OCI-LY7 (cell line): ENCODE data around the gene ARL4D. TPM values are rescaled to one million over a fixed set of nuclear protein-coding genes. Genes with fewer than 3 reads are reported as not detected.

ENCODE experiments used
- BruUV-seq: library from RNA; stranded (reverse); fragments of 400-500 nt; replicated peaks from 2 replicates; lab custom pipeline; 2021; lab: Mats Ljungman, UMichigan
- CTCF ChIA-PET: fragments of 300-600 bp; sonication (Branson Sonifier 250); formaldehyde crosslinking; loops from one replicate; lab custom pipeline; 2022; ENCODE audit warnings: antibody characterized with exemption; ENCODE audit not compliant: unreplicated experiment; lab: Charles Lee
- POLR2A ChIA-PET: fragments of 300-600 bp; sonication (Branson Sonifier 250); formaldehyde crosslinking; loops from one replicate; lab custom pipeline; 2022; ENCODE audit warnings: antibody characterized with exemption; lab: Charles Lee
- DNase-seq: peaks from one replicate; pipeline ENCODE4 v3.0.0-alpha.2; 2015; ENCODE audit warnings: low spot score
- H2AFZ ChIP-seq: fragments of 200-600 bp; sonication (generic), shearing (Covaris generic); 2 replicates; pipeline ENCODE4 v1.6.1; 2014; ENCODE audit warnings: mild to moderate bottlenecking, antibody characterized with exemption, low read length, moderate library complexity
- H3K27ac ChIP-seq: fragments of 200-600 bp; sonication (generic); 2 replicates; pipeline ENCODE4 v1.5.1; 2014; ENCODE audit warnings: mixed run types, low read depth, mild to moderate bottlenecking, moderate library complexity, low read length, inconsistent platforms; ENCODE audit not compliant: poor library complexity, severe bottlenecking
- H3K36me3 ChIP-seq: fragments of 200-600 bp; sonication (generic); 2 replicates; pipeline ENCODE4 v1.6.1; 2014; ENCODE audit warnings: mild to moderate bottlenecking, antibody characterized with exemption, low read length, moderate library complexity, mixed read lengths; ENCODE audit not compliant: insufficient read depth
- H3K4me1 ChIP-seq: fragments of 200-600 bp; sonication (generic); 2 replicates; pipeline ENCODE4 v1.5.1; 2014; ENCODE audit warnings: mild to moderate bottlenecking, low read length; ENCODE audit not compliant: insufficient read depth, poor library complexity, severe bottlenecking
- H3K4me2 ChIP-seq: fragments of 200-600 bp; sonication (generic); 2 replicates; pipeline ENCODE4 v1.6.1; 2014; ENCODE audit warnings: mild to moderate bottlenecking, low read length
- H3K4me3 ChIP-seq: fragments of 200-600 bp; sonication (generic); 2 replicates; pipeline ENCODE4 v1.5.1; 2014; ENCODE audit warnings: mild to moderate bottlenecking, low read depth, low read length; ENCODE audit not compliant: poor library complexity, severe bottlenecking
- H3K79me2 ChIP-seq: fragments of 200-600 bp; sonication (generic); 2 replicates; pipeline ENCODE4 v1.6.1; 2016; ENCODE audit warnings: low read depth, mild to moderate bottlenecking, low read length, moderate library complexity, mixed read lengths; ENCODE audit not compliant: insufficient read depth
- H3K9me2 ChIP-seq: fragments of 200-600 bp; sonication (generic); 2 replicates; pipeline ENCODE4 v1.6.1; 2016; ENCODE audit warnings: mild to moderate bottlenecking, low read length, mixed read lengths; ENCODE audit not compliant: insufficient read depth
- H3K9me3 ChIP-seq: fragments of 200-600 bp; sonication (generic); 2 replicates; pipeline ENCODE4 v1.6.1; 2014; ENCODE audit warnings: mild to moderate bottlenecking, mixed run types, low read length, mixed read lengths
- H4K20me1 ChIP-seq: fragments of 200-600 bp; sonication (generic); 2 replicates; pipeline ENCODE4 v1.6.1; 2014; ENCODE audit warnings: mild to moderate bottlenecking, antibody characterized with exemption, low read length, moderate library complexity, mixed read lengths; ENCODE audit not compliant: insufficient read depth
- EZH2phosphoT487 ChIP-seq: fragments of 200-600 bp; sonication (generic); IDR thresholded peaks from 2 replicates; pipeline ENCODE4 v1.6.1; 2018; ENCODE audit warnings: low read depth, borderline replicate concordance, mild to moderate bottlenecking, mixed run types, antibody characterized with exemption, low read length, moderate library complexity, mixed read lengths
- intact Hi-C: fragments of 100-400 bp; cut with micrococcal nuclease; formaldehyde crosslinking; loops from one replicate; pipeline ENCODE4 v1.10.0; 2022; ENCODE audit not compliant: unreplicated experiment
- total RNA-seq, 2 experiments: library from RNA; depleted of rRNA in 1 of 2; stranded (reverse); fragments of >200 nt in 1 of 2; shearing (Covaris generic) in 1 of 2; gene quantifications; 2 replicates each; pipeline ENCODE4 v1.2.3, GENCODE V29; 2014 to 2022
- TF ChIP-seq, protein P1 (sequence below): fragments of 200-600 bp; sonication (generic); conservative IDR thresholded peaks from 2 replicates; pipeline ENCODE4 v1.5.1; 2014; ENCODE audit warnings: mild to moderate bottlenecking, antibody characterized with exemption, low read length, moderate library complexity, mixed read lengths

The ARL4D gene
- total RNA-seq, 2 experiments from 2014 or later = 0.72 to 1.4 TPM

DNA sequence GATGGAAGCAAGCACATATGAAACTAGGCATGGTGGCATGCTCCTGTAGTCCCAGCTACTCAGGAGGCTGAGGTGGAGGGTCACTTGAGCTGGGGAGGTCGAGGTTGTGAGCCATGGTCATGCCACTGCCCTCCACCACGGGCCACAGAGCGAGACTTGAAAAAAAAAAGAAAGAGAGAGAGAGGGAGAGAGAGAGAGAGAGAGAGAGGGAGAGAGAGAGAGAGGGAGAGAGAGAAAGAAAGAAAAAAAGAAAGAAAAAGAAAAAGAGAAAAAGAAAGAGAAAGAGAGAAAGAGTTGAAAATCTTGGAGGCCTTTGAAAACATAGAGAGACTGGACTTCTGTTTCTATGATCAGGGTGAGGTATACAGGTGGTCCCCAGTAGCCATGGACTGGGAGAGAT is 15.4 kb upstream of the ARL4D start:
- Histone ChIP-seq H4K20me1 (no peaks in the 10 kb centered on the region), H3K4me1 (no peaks in the 10 kb centered on the region), H3K36me3 (no peaks in the 10 kb centered on the region), H3K27ac (no peak overlapping the region), H3K4me3 (no peak overlapping the region), H3K9me3 (peaks cover 17% of the 10 kb centered on the region; the same call in 1 of the 2 replicates), H3K9me2 (no peaks in the 10 kb centered on the region), H2AFZ (no peak overlapping the region), H3K79me2 (no peaks in the 10 kb centered on the region), H3K4me2 (no peak overlapping the region)
- ChIA-PET POLR2A (no interaction called here), CTCF (no interaction called here)
- intact Hi-C loops = no loop called here
- BruUV-seq = no TSS peak
- TF ChIP-seq, protein P1, sequence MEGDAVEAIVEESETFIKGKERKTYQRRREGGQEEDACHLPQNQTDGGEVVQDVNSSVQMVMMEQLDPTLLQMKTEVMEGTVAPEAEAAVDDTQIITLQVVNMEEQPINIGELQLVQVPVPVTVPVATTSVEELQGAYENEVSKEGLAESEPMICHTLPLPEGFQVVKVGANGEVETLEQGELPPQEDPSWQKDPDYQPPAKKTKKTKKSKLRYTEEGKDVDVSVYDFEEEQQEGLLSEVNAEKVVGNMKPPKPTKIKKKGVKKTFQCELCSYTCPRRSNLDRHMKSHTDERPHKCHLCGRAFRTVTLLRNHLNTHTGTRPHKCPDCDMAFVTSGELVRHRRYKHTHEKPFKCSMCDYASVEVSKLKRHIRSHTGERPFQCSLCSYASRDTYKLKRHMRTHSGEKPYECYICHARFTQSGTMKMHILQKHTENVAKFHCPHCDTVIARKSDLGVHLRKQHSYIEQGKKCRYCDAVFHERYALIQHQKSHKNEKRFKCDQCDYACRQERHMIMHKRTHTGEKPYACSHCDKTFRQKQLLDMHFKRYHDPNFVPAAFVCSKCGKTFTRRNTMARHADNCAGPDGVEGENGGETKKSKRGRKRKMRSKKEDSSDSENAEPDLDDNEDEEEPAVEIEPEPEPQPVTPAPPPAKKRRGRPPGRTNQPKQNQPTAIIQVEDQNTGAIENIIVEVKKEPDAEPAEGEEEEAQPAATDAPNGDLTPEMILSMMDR = no peak
- TF ChIP-seq EZH2phosphoT487 = no peak
- no peak for DNase-seq

DNA sequence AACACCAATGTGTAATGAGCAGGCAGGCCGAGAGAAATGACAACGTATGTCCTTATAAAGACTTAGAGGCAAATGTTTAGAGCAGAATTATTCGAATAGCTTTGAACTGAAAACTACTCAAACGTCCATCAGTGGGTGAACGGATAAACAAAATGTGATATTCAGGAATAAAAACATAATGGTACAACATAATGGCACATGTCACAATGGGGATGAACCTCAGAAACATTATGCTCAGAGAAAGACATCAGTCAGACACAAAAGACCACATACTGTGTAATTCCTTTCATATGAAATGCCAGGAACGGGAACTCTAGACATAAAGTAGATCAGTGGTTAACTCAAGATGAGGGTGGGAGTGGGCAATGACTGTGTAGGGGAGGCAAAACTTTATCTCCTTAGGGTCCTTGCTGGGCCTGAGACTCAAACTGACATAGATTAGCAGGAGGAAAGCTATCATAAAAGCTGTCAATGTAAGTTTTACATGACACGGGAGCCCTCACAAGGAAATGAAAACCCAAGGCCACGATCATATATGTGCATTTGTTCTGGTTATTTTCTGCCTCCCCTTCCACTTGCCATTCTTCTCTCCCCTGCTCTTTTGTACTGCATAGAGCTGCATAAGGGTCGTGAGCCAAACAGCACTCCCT is 14.8 kb upstream of the ARL4D start:
- Histone ChIP-seq H2AFZ (no peak overlapping the region), H3K9me3 (peaks cover 17% of the 10 kb centered on the region; the same call in 1 of the 2 replicates), H4K20me1 (no peaks in the 10 kb centered on the region), H3K4me2 (no peak overlapping the region), H3K4me3 (no peak overlapping the region), H3K9me2 (no peaks in the 10 kb centered on the region), H3K27ac (no peak overlapping the region), H3K36me3 (no peaks in the 10 kb centered on the region), H3K79me2 (no peaks in the 10 kb centered on the region), H3K4me1 (no peaks in the 10 kb centered on the region)
- intact Hi-C loops = no loop called here
- no TSS peak for BruUV-seq
- ChIA-PET POLR2A (no interaction called here), CTCF (no interaction called here)
- TF ChIP-seq, protein P1 = no peak
- no peak for TF ChIP-seq EZH2phosphoT487
- DNase-seq = no peak

DNA sequence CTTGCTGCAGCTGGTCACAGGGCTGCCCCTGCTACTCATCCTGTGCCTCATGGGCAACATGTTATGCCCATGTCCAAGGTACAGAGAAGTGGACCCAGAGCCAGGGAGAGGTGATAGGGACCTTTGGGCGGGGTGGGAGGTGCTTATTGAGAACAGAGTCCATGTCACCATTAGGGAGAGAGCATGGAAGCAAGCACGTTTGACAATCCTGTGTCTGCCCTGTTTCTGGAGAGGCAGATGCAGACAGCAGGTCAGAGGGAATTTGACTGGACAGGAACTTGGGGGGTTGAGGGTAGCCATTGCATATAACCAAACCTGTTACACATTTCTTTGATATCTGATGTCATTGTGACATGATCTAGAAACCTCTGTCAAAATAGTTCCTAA is 14.3 kb upstream of the ARL4D start:
- ChIA-PET POLR2A (interaction anchor here (1.0 to 1.6 kb wide), 2 partner anchors 12 to 17 kb away, joined by 3 read pairs; no protein-coding TSS in a partner anchor), CTCF (no interaction called here)
- H3K4me1 ChIP-seq = peaks cover under 1% of the 10 kb centered on the region
- H2AFZ ChIP-seq = no peak overlapping the region
- TF ChIP-seq EZH2phosphoT487 = no peak
- TF ChIP-seq, protein P1 = no peak
- no peaks in the 10 kb centered on the region for H3K36me3 ChIP-seq
- no peaks in the 10 kb centered on the region for H3K79me2 ChIP-seq
- H3K4me2 ChIP-seq = no peak overlapping the region
- H3K9me3 ChIP-seq = peaks cover 17% of the 10 kb centered on the region; the same call in 1 of the 2 replicates
- H3K9me2 ChIP-seq = no peaks in the 10 kb centered on the region
- BruUV-seq = no TSS peak
- H3K27ac ChIP-seq = no peak overlapping the region
- no peak overlapping the region for H3K4me3 ChIP-seq
- no peak for DNase-seq
- H4K20me1 ChIP-seq = no peaks in the 10 kb centered on the region
- intact Hi-C loops = no loop called here
